Smooth muscle cell (in vitro differentiated cells): Measurements from ENCODE around the gene RCBTB2. TPM values are rescaled to one million over a fixed set of nuclear protein-coding genes. Genes with fewer than 3 reads are reported as not detected.

Source experiments
- DNase-seq: peaks from one replicate; lab custom pipeline; 2025; ENCODE audit not compliant: unreplicated experiment; lab: John Stamatoyannopoulos, UW
- H2AFZ ChIP-seq: fragments of 200-600 bp; sonication (generic); 2 replicates; pipeline ENCODE4 v1.6.0; 2016; ENCODE audit warnings: antibody characterized with exemption, low read depth, mild to moderate bottlenecking
- H3F3A ChIP-seq: fragments of 200-600 bp; sonication (generic); 2 replicates; pipeline ENCODE4 v1.6.0; 2017; ENCODE audit warnings: antibody characterized with exemption, low read depth
- H3K27ac ChIP-seq: fragments of 200-600 bp; sonication (generic); 2 replicates; pipeline ENCODE4 v1.5.1; 2016; ENCODE audit warnings: low read depth, mild to moderate bottlenecking
- H3K27me3 ChIP-seq: fragments of 200-600 bp; sonication (generic); 2 replicates; pipeline ENCODE4 v1.6.1; 2016; ENCODE audit warnings: low read depth, mild to moderate bottlenecking
- H3K36me3 ChIP-seq: fragments of 200-600 bp; sonication (generic); 2 replicates; pipeline ENCODE4 v1.5.1; 2016; ENCODE audit warnings: low read depth
- H3K4me1 ChIP-seq: fragments of 200-600 bp; sonication (generic); 2 replicates; pipeline ENCODE4 v1.5.1; 2016; ENCODE audit warnings: low read depth
- H3K4me2 ChIP-seq: fragments of 200-600 bp; sonication (generic); 2 replicates; pipeline ENCODE4 v1.6.0; 2016; ENCODE audit warnings: mild to moderate bottlenecking
- H3K4me3 ChIP-seq: fragments of 200-600 bp; sonication (generic); 2 replicates; pipeline ENCODE4 v1.5.1; 2016; ENCODE audit warnings: mild to moderate bottlenecking
- H3K79me2 ChIP-seq: fragments of 200-600 bp; sonication (generic); 2 replicates; pipeline ENCODE4 v1.6.0; 2016; ENCODE audit warnings: low read depth, mild to moderate bottlenecking
- H3K9ac ChIP-seq: fragments of 200-600 bp; sonication (generic); 2 replicates; pipeline ENCODE4 v1.6.0; 2016; ENCODE audit warnings: low read depth
- H3K9me3 ChIP-seq: fragments of 200-600 bp; sonication (generic); replicated peaks from 2 replicates; pipeline ENCODE4 v1.5.1; 2016; ENCODE audit warnings: low read depth
- H4K20me1 ChIP-seq: fragments of 200-600 bp; sonication (generic); 2 replicates; pipeline ENCODE4 v1.6.0; 2016; ENCODE audit warnings: low read depth
- CTCF ChIP-seq: fragments of 200-600 bp; sonication (generic); IDR thresholded peaks from 2 replicates; pipeline ENCODE4 v1.5.1; 2017; ENCODE audit warnings: borderline replicate concordance, mild to moderate bottlenecking, antibody characterized with exemption; ENCODE audit not compliant: insufficient read depth, poor library complexity, severe bottlenecking
- WGBS: methylation state at CpG from one replicate; pipeline ENCODE4 v1.1.7; 2016; ENCODE audit warnings: low lambda C conversion rate; 5-methylcytosine and 5-hydroxymethylcytosine counted together
- polyA plus RNA-seq: library from polyadenylated mRNA; unstranded; fragments of >200 nt; fragmentation: Nextera tagmentation; extraction: Ambion mirVana; gene quantifications from 2 replicates; pipeline ENCODE4 v1.2.1, GENCODE V29; 2016
- total RNA-seq: library from RNA; depleted of rRNA; stranded (reverse); fragments of >200 nt; gene quantifications from 2 replicates; pipeline ENCODE4 v1.2.3, GENCODE V29; 2014

The RCBTB2 gene
- total and polyA plus RNA-seq, 2 experiments from 2014 or later, result 3.7 to 5.0 TPM

GRCh38 chr13:48504606-48505005 lies 28.3 kb downstream of the RCBTB2 start:
- Histone ChIP-seq H3F3A (peaks cover 3% of the 10 kb centered on the region), H3K27me3 (no peaks in the 10 kb centered on the region), H3K79me2 (no peaks in the 10 kb centered on the region), H3K4me2 (no peak overlapping the region), H3K9me3 (no peaks in the 10 kb centered on the region), H3K9ac (peak overlapping the region; percentile 2), H3K4me3 (no peak overlapping the region), H2AFZ (no peak overlapping the region), H4K20me1 (no peaks in the 10 kb centered on the region), H3K4me1 (no peaks in the 10 kb centered on the region), H3K36me3 (no peaks in the 10 kb centered on the region), H3K27ac (peak overlapping the region; percentile 76)
- DNase-seq, result no peak
- WGBS, result 87% methylated on average over 8 of the region's 8 CpGs
- TF ChIP-seq CTCF, result no peak

GRCh38 chr13:48502601-48503319 lies 30.1 kb downstream of the RCBTB2 start:
- Histone ChIP-seq H3K4me2 (no peak overlapping the region), H3K4me3 (no peak overlapping the region), H3K36me3 (no peaks in the 10 kb centered on the region), H3K27ac (no peak overlapping the region), H3F3A (peaks cover 3% of the 10 kb centered on the region), H3K9me3 (no peaks in the 10 kb centered on the region), H3K79me2 (no peaks in the 10 kb centered on the region), H2AFZ (no peak overlapping the region), H3K27me3 (no peaks in the 10 kb centered on the region), H3K9ac (no peak overlapping the region), H3K4me1 (no peaks in the 10 kb centered on the region), H4K20me1 (no peaks in the 10 kb centered on the region)
- no peak for DNase-seq
- TF ChIP-seq CTCF, result no peak
- 90% methylated on average over 19 of the region's 19 CpGs for WGBS

GRCh38 chr13:48501705-48502104 lies 31.2 kb downstream of the RCBTB2 start:
- no peak for TF ChIP-seq CTCF
- no peaks in the 10 kb centered on the region for H3K9me3 ChIP-seq
- H3K27me3 ChIP-seq, result no peaks in the 10 kb centered on the region
- no peak overlapping the region for H3K9ac ChIP-seq
- no peaks in the 10 kb centered on the region for H3K4me1 ChIP-seq
- H3K4me2 ChIP-seq, result no peak overlapping the region
- H3K79me2 ChIP-seq, result no peaks in the 10 kb centered on the region
- H3K27ac ChIP-seq, result peak overlapping the region; percentile 44
- WGBS, result 80% methylated on average over 2 of the region's 2 CpGs
- peaks cover 3% of the 10 kb centered on the region for H3F3A ChIP-seq
- no peaks in the 10 kb centered on the region for H3K36me3 ChIP-seq
- no peaks in the 10 kb centered on the region for H4K20me1 ChIP-seq
- DNase-seq, result no peak
- H2AFZ ChIP-seq, result no peak overlapping the region
- no peak overlapping the region for H3K4me3 ChIP-seq
